GM10266 (cell line): ENCODE measurements around the gene ZBTB42.

Experiments
- DNase-seq: peaks from one replicate; pipeline ENCODE4 v3.0.0; 2012; ENCODE audit errors: extremely low spot score
- TF ChIP-seq, protein P1 (sequence below): IDR thresholded peaks from 2 replicates; pipeline ENCODE4 v1.5.1; 2012; ENCODE audit warnings: mild to moderate bottlenecking, low read depth; ENCODE audit not compliant: control insufficient read depth, insufficient read depth; ENCODE audit errors: missing control alignments

Gene ZBTB42

DNA sequence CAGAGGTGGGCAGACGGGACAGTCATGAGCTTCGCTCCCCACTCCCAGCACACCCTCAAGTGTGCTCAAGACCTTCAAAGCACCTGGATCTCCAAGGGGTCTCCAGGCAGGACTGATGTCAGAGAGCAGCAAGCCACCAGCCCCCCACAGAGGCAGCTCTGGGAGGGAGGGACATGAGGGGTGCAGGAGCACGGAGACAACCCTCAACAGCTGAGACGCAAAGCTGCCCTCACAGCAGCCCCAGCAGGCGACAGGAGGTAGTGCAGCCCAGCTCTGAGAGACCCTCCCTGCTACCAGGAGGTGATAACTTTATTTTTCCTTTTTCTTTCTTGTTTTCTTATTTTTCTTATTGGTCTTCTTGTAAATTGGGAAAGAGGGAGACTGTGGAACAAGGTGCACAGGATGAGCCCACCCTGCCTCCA lies 30.0 kb upstream of the ZBTB42 start:
- no peak for DNase-seq
- TF ChIP-seq, protein P1, sequence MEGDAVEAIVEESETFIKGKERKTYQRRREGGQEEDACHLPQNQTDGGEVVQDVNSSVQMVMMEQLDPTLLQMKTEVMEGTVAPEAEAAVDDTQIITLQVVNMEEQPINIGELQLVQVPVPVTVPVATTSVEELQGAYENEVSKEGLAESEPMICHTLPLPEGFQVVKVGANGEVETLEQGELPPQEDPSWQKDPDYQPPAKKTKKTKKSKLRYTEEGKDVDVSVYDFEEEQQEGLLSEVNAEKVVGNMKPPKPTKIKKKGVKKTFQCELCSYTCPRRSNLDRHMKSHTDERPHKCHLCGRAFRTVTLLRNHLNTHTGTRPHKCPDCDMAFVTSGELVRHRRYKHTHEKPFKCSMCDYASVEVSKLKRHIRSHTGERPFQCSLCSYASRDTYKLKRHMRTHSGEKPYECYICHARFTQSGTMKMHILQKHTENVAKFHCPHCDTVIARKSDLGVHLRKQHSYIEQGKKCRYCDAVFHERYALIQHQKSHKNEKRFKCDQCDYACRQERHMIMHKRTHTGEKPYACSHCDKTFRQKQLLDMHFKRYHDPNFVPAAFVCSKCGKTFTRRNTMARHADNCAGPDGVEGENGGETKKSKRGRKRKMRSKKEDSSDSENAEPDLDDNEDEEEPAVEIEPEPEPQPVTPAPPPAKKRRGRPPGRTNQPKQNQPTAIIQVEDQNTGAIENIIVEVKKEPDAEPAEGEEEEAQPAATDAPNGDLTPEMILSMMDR: peak; percentile 25

DNA sequence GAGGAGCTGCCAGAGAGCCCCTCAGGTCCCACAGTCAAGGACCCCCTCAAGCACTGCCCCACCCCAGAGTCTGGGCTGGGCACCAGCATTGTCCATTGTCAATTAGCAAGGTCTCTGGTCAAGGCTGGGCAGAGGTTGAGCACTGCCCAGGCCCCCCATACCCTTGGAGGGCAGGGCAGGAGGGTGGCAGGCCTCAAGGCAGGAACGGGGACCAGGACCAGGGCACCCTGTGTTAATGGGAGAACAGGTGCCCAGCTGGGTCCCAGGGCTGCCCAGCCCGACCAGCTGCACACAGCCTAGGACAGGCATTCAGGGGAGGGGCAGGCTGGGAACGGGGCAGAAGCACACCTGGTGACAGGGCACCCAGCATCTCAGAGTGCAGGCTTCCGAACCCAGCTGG lies 29.5 kb upstream of the ZBTB42 start:
- DNase-seq: no peak
- TF ChIP-seq, protein P1: no peak

GRCh38 chr14:104771918-104772706 lies 28.8 kb upstream of the ZBTB42 start:
- TF ChIP-seq, protein P1: no peak
- no peak for DNase-seq

DNA sequence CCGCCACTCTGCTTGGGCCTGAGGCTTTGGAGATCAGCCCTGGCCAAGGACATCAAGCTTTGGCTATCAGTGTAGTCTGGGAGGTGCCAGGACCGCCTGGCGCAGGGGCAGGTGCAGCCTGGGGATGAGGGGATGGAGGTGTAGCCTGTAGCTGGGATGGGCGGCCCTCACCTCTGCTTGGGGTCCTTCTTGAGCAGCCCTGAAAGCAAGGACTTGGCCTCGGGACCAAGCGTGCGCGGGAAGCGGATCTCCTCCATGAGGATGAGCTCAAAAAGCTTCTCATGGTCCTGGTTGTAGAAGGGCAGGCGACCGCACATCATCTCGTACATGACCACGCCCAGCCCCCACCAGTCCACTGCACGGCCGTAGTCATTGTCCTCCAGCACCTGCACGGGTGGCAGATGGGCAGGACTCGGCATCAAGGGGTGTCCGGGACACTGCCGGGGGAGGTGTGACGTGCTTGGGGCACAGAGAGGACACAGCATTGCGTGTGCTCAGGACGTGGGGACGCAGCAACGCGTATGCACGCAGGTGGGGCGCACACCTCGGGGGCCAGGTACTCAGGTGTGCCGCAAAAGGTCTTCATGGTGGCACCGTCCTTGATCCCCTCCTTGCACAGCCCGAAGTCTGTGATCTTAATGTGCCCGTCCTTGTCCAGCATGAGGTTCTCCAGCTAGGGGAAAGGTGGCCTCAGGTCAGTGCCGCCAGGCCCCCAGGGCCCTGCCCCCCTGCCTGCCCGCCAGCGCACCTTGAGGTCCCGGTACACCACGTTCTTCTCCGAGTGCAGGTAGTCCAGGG lies 28.0 kb upstream of the ZBTB42 start:
- DNase-seq: no peak
- TF ChIP-seq, protein P1: no peak

DNA sequence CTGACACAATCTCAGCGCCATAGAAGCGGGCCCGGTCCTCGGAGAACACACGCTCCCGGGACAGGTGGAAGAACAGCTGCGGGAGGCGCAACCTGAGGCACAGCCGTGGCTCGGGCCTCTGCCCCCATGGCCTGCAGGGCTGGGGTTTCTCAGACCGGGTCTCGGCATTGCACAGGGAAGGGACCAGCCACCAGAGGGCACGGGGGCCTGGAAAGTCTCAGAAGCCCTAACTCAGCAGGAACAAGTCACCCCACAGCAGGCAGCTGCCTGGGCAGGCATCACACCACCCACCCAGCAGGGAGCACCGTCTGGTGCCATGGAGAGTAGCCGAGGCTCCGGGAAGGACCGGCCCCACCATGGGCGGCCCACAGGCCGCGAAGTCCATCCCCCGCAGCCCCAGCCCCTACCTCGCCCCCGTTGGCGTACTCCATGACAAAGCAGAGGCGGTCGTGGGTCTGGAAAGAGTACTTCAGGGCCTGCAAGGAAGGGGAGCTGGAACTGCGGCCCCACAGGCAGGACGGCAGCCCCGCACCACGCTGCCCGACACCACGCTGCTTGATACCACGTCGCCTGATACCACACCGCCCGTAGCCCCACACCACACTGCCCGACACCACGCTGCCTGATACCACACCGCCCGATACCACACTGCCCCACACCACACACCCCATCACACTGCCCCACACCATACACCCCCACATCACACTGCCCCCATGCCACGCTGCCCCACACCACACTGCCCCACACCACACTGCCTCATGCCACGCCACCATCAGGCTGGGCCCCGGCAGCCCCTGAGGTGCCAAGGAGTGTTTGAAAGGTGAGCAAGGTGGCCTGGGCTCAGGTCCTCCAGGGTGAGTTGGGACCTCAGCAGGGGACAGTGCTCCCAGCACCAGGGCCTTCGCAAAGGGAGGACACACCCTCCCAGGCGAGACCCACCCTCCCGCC lies 27.1 kb upstream of the ZBTB42 start:
- TF ChIP-seq, protein P1: no peak
- no peak for DNase-seq

DNA sequence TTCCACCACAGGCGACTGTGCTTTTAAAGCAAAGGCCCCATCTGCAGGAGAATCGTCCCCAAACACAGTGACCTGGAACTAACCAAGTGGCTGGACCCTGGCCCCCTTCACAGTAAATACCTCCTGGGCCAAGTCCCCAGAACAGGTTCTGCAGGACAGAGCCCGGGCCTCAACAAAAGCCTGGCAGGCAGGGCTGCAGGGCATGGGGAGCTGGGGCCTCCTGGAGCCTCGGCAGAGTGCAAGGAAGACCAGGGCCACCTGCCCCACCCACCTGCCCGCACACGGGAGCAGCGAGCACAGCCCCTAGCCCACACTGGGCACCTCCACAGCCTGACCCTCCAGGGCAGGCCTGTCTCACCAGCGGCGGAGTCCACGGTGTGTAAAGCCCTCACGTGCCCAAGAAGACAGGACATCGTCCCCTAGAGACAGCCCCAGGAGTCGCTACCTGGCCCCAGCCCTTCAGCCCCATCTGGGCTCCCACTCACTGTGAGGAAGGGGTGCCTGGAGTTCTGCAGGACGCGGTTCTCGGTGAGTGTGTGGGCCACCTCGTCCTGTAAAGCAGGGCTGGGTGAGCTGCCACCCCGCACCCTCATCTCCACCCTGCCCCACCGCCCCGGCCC lies 26.3 kb upstream of the ZBTB42 start:
- TF ChIP-seq, protein P1: no peak
- DNase-seq: no peak
